Erythroblast (primary cell): ENCODE data around the gene SLC25A52.

Experiments
- GATA1 ChIP-seq: IDR thresholded peaks from 2 replicates; pipeline ENCODE4 v1.6.1; 2011; ENCODE audit warnings: low read depth, mild to moderate bottlenecking, control low read depth, low read length, moderate library complexity
- POLR2A ChIP-seq: IDR thresholded peaks from 2 replicates; pipeline ENCODE4 v1.6.1; 2011; ENCODE audit warnings: mild to moderate bottlenecking, low read length

- TF ChIP-seq POLR2A (no peak), GATA1 (no peak)
Measured at GRCh38 chr18:31722369-31722957, 38.2 kb downstream of the SLC25A52 start.
